ENCODE measurements around the gene THTPA.

DNA sequence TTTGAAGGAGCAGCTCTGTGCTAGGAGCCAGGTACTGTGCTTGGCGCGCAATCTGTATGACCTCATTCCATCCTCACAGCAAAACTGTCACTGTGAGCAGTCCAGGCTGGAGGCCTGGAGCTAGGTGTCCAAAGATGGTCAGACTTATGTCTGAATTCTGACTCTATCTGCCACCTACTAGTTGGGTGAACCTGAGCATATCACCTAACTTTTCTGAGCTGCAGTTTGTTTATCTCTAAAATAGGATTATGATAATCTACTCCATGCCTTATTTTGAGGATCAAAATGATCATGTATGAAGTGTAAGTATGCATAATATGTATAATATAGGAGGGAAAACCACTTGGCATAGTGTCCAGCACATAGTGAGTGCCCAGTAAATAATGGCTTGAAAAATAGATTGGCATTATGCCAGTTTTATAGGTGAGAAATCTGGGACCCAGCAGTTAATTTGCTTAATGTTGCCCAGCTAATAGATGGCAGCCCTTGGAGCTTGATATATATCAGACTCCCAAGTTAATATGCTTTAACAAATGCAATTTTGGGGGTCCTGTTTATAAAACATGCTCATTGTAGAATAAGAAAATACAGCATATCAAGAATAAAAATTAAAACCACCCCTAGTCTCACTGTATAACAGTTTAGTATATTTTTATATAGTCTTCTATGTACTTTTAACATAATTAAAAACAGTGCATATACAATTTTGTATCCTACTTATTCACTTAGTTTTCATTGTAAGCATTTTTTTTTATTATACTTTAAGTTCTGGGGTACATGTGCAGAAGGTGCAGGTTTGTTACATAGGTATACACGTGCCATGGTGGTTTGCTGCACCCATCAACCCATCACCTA is 27.1 kb downstream of the THTPA start:
- TF ChIP-seq POLR2A (IDR thresholded peaks at IDR 0.05; ENCODE audit: low read length) (no peak), GATA1 (IDR thresholded peaks at IDR 0.05; ENCODE audit: low read depth, low read length) (no peak)

All from erythroblast (primary cell).